Measurements from ENCODE around the gene MLANA.

The MLANA gene

GRCh38 chr9:5890641-5891040 is at the start of gene MLANA:
MLANA (plus strand) TSS chr9:5890889; CDS start chr9:5892475, 1,586 bp downstream.
- DNase-seq (ENCODE audit: low read depth) = no peak

GRCh38 chr9:5841771-5842573 is 48.7 kb upstream of the MLANA start:
- DNase-seq (ENCODE audit: low read depth) = peak; percentile 32

GRCh38 chr9:5842929-5843793 is 47.5 kb upstream of the MLANA start:
- DNase-seq (ENCODE audit: low read depth) = no peak

- DNase-seq (ENCODE audit: low read depth) = no peak
Observed at GRCh38 chr9:5843794-5844471, 46.8 kb upstream of the MLANA start.

- DNase-seq (ENCODE audit: low read depth) = no peak
Observed at GRCh38 chr9:5845157-5845531, 45.5 kb upstream of the MLANA start.

GRCh38 chr9:5846096-5846495 is 44.6 kb upstream of the MLANA start:
- no peak for DNase-seq (ENCODE audit: low read depth)

- no peak for DNase-seq (ENCODE audit: low read depth)
Observed at GRCh38 chr9:5846501-5846921, 44.2 kb upstream of the MLANA start.

- DNase-seq (ENCODE audit: low read depth) = no peak
Observed at GRCh38 chr9:5848372-5848882, 42.3 kb upstream of the MLANA start.

- DNase-seq (ENCODE audit: low read depth) = no peak
Observed at GRCh38 chr9:5850724-5851122, 40.0 kb upstream of the MLANA start.

GRCh38 chr9:5851445-5851844 is 39.2 kb upstream of the MLANA start:
- DNase-seq (ENCODE audit: low read depth) = peak; percentile 28

GRCh38 chr9:5852987-5853386 is 37.7 kb upstream of the MLANA start:
- DNase-seq (ENCODE audit: low read depth) = no peak

GRCh38 chr9:5853617-5854016 is 37.1 kb upstream of the MLANA start:
- no peak for DNase-seq (ENCODE audit: low read depth)

- DNase-seq (ENCODE audit: low read depth) = no peak
Observed at GRCh38 chr9:5854063-5854790, 36.5 kb upstream of the MLANA start.

GRCh38 chr9:5857928-5858327 is 32.8 kb upstream of the MLANA start:
- DNase-seq (ENCODE audit: low read depth) = no peak

GRCh38 chr9:5858833-5859232 is 31.9 kb upstream of the MLANA start:
- DNase-seq (ENCODE audit: low read depth) = no peak

- no peak for DNase-seq (ENCODE audit: low read depth)
Observed at GRCh38 chr9:5863092-5863746, 27.5 kb upstream of the MLANA start.

- DNase-seq (ENCODE audit: low read depth) = no peak
Observed at GRCh38 chr9:5864446-5864845, 26.2 kb upstream of the MLANA start.

GRCh38 chr9:5866272-5866671 is 24.4 kb upstream of the MLANA start:
- no peak for DNase-seq (ENCODE audit: low read depth)

GRCh38 chr9:5866685-5867084 is 24.0 kb upstream of the MLANA start:
- no peak for DNase-seq (ENCODE audit: low read depth)

GRCh38 chr9:5868235-5868634 is 22.5 kb upstream of the MLANA start:
- no peak for DNase-seq (ENCODE audit: low read depth)
